K562 (cell line): ENCODE data around the gene SRRT. TPM values are rescaled to one million over a fixed set of nuclear protein-coding genes. Genes with fewer than 3 reads are reported as not detected.

ENCODE experiments used
- ATAC-seq: fragments of 200-7000 bp; cut with Tn5 transposase; 3 replicates; pipeline ENCODE4 v1.9.1; 2020; ENCODE audit warnings: moderate library complexity
- BruUV-seq: library from RNA; stranded (reverse); fragments of 400-500 nt; replicated peaks from 2 replicates; lab custom pipeline; 2021; lab: Mats Ljungman, UMichigan
- CTCF ChIA-PET: fragments of 300-600 bp; formaldehyde crosslinking; extraction: SDS; loops from one replicate; lab custom pipeline; 2021; ENCODE audit warnings: low intra/inter-chr PET ratio; lab: Yijun Ruan, JAX
- POLR2A ChIA-PET: fragments of 300-600, 350-650 bp; sonication (Branson Sonifier 250); formaldehyde crosslinking; extraction: SDS; loops from one replicate; lab custom pipeline; 2021; ENCODE audit warnings: antibody characterized with exemption, inconsistent platforms; lab: Yijun Ruan, JAX
- DNase-seq, 4 experiments: peaks; one replicate each; pipeline versions ENCODE4 v3.0.0 to v3.0.0-alpha.2; 2011 to 2018; ENCODE audit warnings: low spot score in 3 of 4, mixed read lengths in 3 of 4; ENCODE audit errors: extremely low read depth in 1 of 4
- FAIRE-seq: peaks from 2 replicates; lab custom pipeline; 2011; peaks lifted over from hg19 to GRCh38; lab: Jason Lieb, UNC
- H2AFZ ChIP-seq: 2 replicates; pipeline ENCODE4 v1.6.0; 2011; ENCODE audit warnings: low read depth, low read length, control low read depth, inconsistent platforms
- H3K27ac ChIP-seq: fragments of 200-600 bp; 3 replicates; pipeline ENCODE4 v1.8.0; 2011; ENCODE audit warnings: low read depth, mild to moderate bottlenecking, control low read depth, inconsistent platforms, low read length, moderate library complexity, mixed read lengths; ENCODE audit errors: extremely low read depth
- H3K27me3 ChIP-seq, 2 experiments: fragments of 300-600 bp in 1 of 2; 2 replicates in 1 of 2; 3 replicates in 1 of 2; pipeline versions ENCODE4 v1.6.0 to v1.8.0; 2011; ENCODE audit warnings: inconsistent platforms in 2 of 2, low read length in 2 of 2, mild to moderate bottlenecking in 1 of 2, mixed read lengths in 1 of 2, moderate library complexity in 1 of 2; ENCODE audit not compliant: control insufficient read depth in 2 of 2, insufficient read depth in 2 of 2
- H3K36me3 ChIP-seq: fragments of 300-600 bp; 3 replicates; pipeline ENCODE4 v1.8.0; 2011; ENCODE audit warnings: mild to moderate bottlenecking, low read length, inconsistent platforms; ENCODE audit not compliant: control insufficient read depth, insufficient read depth
- H3K4me1 ChIP-seq, 2 experiments: fragments of 200-600 bp in 1 of 2; replicated peaks in 1 of 2; 2 replicates in 1 of 2; 3 replicates in 1 of 2; pipeline versions ENCODE4 v1.5.1 to v1.8.0; 2011; ENCODE audit warnings: inconsistent platforms in 2 of 2, low read length in 2 of 2, mild to moderate bottlenecking in 1 of 2, mixed read lengths in 1 of 2, moderate library complexity in 1 of 2; ENCODE audit not compliant: control insufficient read depth in 2 of 2, insufficient read depth in 2 of 2
- H3K4me2 ChIP-seq: 2 replicates; pipeline ENCODE4 v1.6.1; 2011; ENCODE audit warnings: low read length, control low read depth, inconsistent platforms, mixed read lengths; ENCODE audit not compliant: insufficient read depth
- H3K4me3 ChIP-seq: fragments of 200-600 bp; sonication (generic), shearing (Covaris generic); 2 replicates; pipeline ENCODE4 v1.5.1; 2016; ENCODE audit warnings: control low read depth, inconsistent platforms
- H3K79me2 ChIP-seq: fragments of 200-600 bp; 3 replicates; pipeline ENCODE4 v1.8.0; 2011; ENCODE audit warnings: low read length, inconsistent platforms; ENCODE audit not compliant: control insufficient read depth, insufficient read depth
- H3K9ac ChIP-seq, 2 experiments: 2 replicates each; pipeline versions ENCODE4 v1.6.0 to v1.6.1; 2011; ENCODE audit warnings: low read depth in 2 of 2, low read length in 2 of 2, control low read depth in 1 of 2, inconsistent platforms in 1 of 2, mild to moderate bottlenecking in 1 of 2, mixed read lengths in 1 of 2; ENCODE audit not compliant: insufficient read depth in 1 of 2
- H3K9me1 ChIP-seq: one replicate; pipeline ENCODE4 v1.6.0; 2011; ENCODE audit warnings: inconsistent platforms, mild to moderate bottlenecking, low read length, moderate library complexity; ENCODE audit not compliant: control insufficient read depth, insufficient read depth
- H3K9me3 ChIP-seq: replicated peaks from 2 replicates; pipeline ENCODE4 v1.5.1; 2011; ENCODE audit warnings: low read depth, low read length, inconsistent platforms; ENCODE audit not compliant: control insufficient read depth, insufficient read depth
- H4K20me1 ChIP-seq: replicated peaks from 2 replicates; pipeline ENCODE4 v1.6.1; 2011; ENCODE audit warnings: low read length, inconsistent platforms, mixed read lengths; ENCODE audit not compliant: control insufficient read depth, insufficient read depth
- CREB3L1 ChIP-seq: fragments of 450-650 bp; IDR thresholded peaks from 2 replicates; pipeline ENCODE4 v1.6.1; 2014; ENCODE audit warnings: low read depth, mild to moderate bottlenecking, moderate library complexity, borderline replicate concordance
- PML ChIP-seq: IDR thresholded peaks from 2 replicates; pipeline ENCODE4 v1.6.1; 2012; ENCODE audit warnings: low read length, inconsistent platforms
- RBM39 ChIP-seq: fragments of 200-400 bp; formaldehyde crosslinking; optimal IDR thresholded peaks from 2 replicates; pipeline ENCODE3; 2018; ENCODE audit warnings: low read depth, low read length
- ZBTB40 ChIP-seq, 2 experiments: fragments of 450-650 bp in 1 of 2; sonication (generic) in 1 of 2; formaldehyde crosslinking in 1 of 2; IDR thresholded peaks; 2 replicates each; pipeline versions ENCODE4 v1.7.1 to v1.9.0; 2016 to 2022; ENCODE audit warnings: inconsistent platforms in 1 of 2, mild to moderate bottlenecking in 1 of 2, missing genetic modification reagents in 1 of 2
- ZNF133 ChIP-seq: fragments of 250-450 bp; sonication (Bioruptor Pico); IDR thresholded peaks from 2 replicates; pipeline ENCODE4 v1.4.0; 2020; ENCODE audit warnings: mild to moderate bottlenecking
- WGBS: fragments of 100-300 bp; shearing (Covaris generic); methylation state at CpG from one replicate; pipeline ENCODE4 v1.1.6; 2016; ENCODE audit warnings: low coverage, mixed read lengths; ENCODE audit not compliant: insufficient coverage; ENCODE audit errors: missing lambda C conversion rate; 5-methylcytosine and 5-hydroxymethylcytosine counted together
- in situ Hi-C: fragments of 300-500 bp; cut with MboI; formaldehyde crosslinking; loops from 4 replicates; pipeline ENCODE4 v1.15.0; 2018; ENCODE audit warnings: inconsistent platforms, mixed read lengths
- intact Hi-C: fragments of 100-400 bp; cut with micrococcal nuclease; formaldehyde crosslinking; loops from 2 replicates; pipeline ENCODE4 v1.14.2; 2022
- polyA plus RNA-seq, 8 experiments: library from polyadenylated mRNA; depleted of rRNA in 4 of 8; stranded (reverse) in 5 of 8; unstranded in 3 of 8; fragments of >200 nt; fragmentation: Nextera tagmentation in 2 of 8; fragmentation: Illumina TruSeq in 1 of 8; extraction: Ambion mirVana in 2 of 8; extraction: Trizol in 1 of 8; gene quantifications; 2 replicates each; pipeline versions ENCODE4 v1.2.1 to v1.2.3, GENCODE V29; 2011 to 2014; ENCODE audit warnings: inconsistent platforms in 1 of 8, missing spikeins in 1 of 8
- total RNA-seq, 7 experiments: library from RNA; depleted of rRNA in 6 of 7; stranded (reverse); fragments of >200 nt in 6 of 7; fragmentation: Illumina TruSeq in 2 of 7; extraction: Trizol in 2 of 7; gene quantifications; 2 replicates each; pipeline versions ENCODE4 v1.2.1 to v1.2.3, GENCODE V29; 2011 to 2021; ENCODE audit warnings: low replicate concordance in 1 of 7
- TF ChIP-seq, protein P1 (sequence below): sonication (generic); formaldehyde crosslinking; IDR thresholded peaks from 2 replicates; pipeline ENCODE4 v1.8.0; 2022; ENCODE audit warnings: missing genetic modification reagents, mild to moderate bottlenecking, borderline replicate concordance
- TF ChIP-seq, protein P2 (sequence below): fragments of 250-450 bp; sonication (Bioruptor Pico); IDR thresholded peaks from 2 replicates; pipeline ENCODE4 v1.4.0; 2020; ENCODE audit warnings: mild to moderate bottlenecking, moderate library complexity

SRRT gene
- total and polyA plus RNA-seq, 9 of the 15 experiments (the other 6 are each of a cell fraction or from before 2014, with no cell fraction given) = 10.3 to 263 (median 84.4) TPM

- peak overlapping the region; percentile 98 for H3K4me2 ChIP-seq
- peaks cover 17 to 52% of the 10 kb centered on the region in 2 experiments; a peak in 4 of 5 replicates for H3K4me1 ChIP-seq
- ChIA-PET CTCF (interaction anchor here (0.9 kb wide), 1 partner anchor 23 kb away, joined by 5 read pairs; the partner anchor contains the start of gene SLC12A9), POLR2A (interaction anchor here (0.6 to 1.2 kb wide), 6 partner anchors 13 to 359 kb away, joined by 3 to 5 read pairs (median 4); partner anchors contain the start of gene SRRT)
- peak overlapping the region; percentile 60 for H3K27ac ChIP-seq
- peak overlapping the region; percentile 71 for H3K4me3 ChIP-seq
- BruUV-seq = no TSS peak
- peaks cover 46% of the 10 kb centered on the region for H3K79me2 ChIP-seq
- peak overlapping the region; percentile 61 to 88 for H3K9ac ChIP-seq
- H3K9me3 ChIP-seq = no peaks in the 10 kb centered on the region
- intact Hi-C loops = no loop called here
- WGBS = 1% methylated on average over 20 of the region's 20 CpGs
- FAIRE-seq (peak; percentile 92), DNase-seq (peak; percentile 91 to 99 (median 94)), ATAC-seq (peak; percentile 46)
- no peaks in the 10 kb centered on the region for H3K27me3 ChIP-seq
- H3K9me1 ChIP-seq = peaks cover 3% of the 10 kb centered on the region
- H2AFZ ChIP-seq = peak overlapping the region; percentile 73
- peaks cover 5% of the 10 kb centered on the region; the same call in 2 of the 3 replicates for H3K36me3 ChIP-seq
- H4K20me1 ChIP-seq = peaks cover 9% of the 10 kb centered on the region; the same call in 1 of the 2 replicates
- in situ Hi-C loops = no loop called here
- TF ChIP-seq PML = peak; percentile 67; the same call in 1 of the 2 replicates
- TF ChIP-seq RBM39 = no peak
- TF ChIP-seq, protein P1, sequence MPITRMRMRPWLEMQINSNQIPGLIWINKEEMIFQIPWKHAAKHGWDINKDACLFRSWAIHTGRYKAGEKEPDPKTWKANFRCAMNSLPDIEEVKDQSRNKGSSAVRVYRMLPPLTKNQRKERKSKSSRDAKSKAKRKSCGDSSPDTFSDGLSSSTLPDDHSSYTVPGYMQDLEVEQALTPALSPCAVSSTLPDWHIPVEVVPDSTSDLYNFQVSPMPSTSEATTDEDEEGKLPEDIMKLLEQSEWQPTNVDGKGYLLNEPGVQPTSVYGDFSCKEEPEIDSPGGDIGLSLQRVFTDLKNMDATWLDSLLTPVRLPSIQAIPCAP (CRISPR knock-in tag) = no peak
- TF ChIP-seq, protein P2, sequence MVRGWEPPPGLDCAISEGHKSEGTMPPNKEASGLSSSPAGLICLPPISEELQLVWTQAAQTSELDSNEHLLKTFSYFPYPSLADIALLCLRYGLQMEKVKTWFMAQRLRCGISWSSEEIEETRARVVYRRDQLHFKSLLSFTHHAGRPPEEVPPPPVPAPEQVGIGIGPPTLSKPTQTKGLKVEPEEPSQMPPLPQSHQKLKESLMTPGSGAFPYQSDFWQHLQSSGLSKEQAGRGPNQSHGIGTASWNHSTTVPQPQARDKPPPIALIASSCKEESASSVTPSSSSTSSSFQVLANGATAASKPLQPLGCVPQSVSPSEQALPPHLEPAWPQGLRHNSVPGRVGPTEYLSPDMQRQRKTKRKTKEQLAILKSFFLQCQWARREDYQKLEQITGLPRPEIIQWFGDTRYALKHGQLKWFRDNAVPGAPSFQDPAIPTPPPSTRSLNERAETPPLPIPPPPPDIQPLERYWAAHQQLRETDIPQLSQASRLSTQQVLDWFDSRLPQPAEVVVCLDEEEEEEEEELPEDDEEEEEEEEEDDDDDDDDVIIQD (CRISPR knock-in tag) = no peak
- TF ChIP-seq ZBTB40 (IDR thresholded peaks at IDR 0.05) = no peak
- no peak for TF ChIP-seq ZBTB40 (CRISPR knock-in tag; IDR thresholded peaks at IDR 0.05)
- TF ChIP-seq CREB3L1 = peak; percentile 49; the same call in 1 of the 2 replicates
- no peak for TF ChIP-seq ZNF133 (CRISPR knock-in tag)
Observed at GRCh38 chr7:100829150-100829716, 45.7 kb upstream of the SRRT start.
